ENCODE measurements around the gene MAP3K7CL.

Gene MAP3K7CL

GRCh38 chr21:29195981-29196669 is 65.7 kb downstream of the MAP3K7CL start:
- DNase-seq (ENCODE audit: low read depth, low spot score) = peak; percentile 41

DNA sequence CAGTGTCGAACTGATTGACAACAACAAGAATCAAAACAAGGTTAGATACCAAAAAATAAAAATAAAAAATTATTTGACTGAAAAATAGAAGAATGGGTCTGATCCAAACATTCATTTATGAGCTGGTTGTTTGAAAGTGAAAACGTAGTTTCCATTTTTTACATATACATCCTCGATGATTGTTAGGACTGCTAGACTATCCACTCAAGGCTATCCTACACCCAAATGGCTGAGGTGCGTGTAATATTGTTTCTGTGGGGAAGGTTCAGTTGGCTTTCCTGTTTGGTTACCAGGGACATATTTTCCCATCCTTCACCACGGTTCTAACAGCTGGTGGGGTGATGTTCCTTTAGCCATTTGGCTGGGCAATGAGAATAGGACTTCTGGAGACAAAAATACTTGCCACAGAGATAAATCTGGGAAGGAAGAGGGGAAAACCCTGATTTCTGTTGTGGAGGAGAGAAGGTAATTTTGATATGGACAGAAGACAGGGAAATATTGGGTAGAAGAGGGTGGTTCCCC is 66.3 kb downstream of the MAP3K7CL start:
- no peak for DNase-seq (ENCODE audit: low read depth, low spot score)

- no peak for DNase-seq (ENCODE audit: low read depth, low spot score)
These were observed 70.7 kb downstream of the MAP3K7CL start for GRCh38 chr21:29201186-29201585.

GRCh38 chr21:29205009-29205408 is 74.6 kb downstream of the MAP3K7CL start:
- no peak for DNase-seq (ENCODE audit: low read depth, low spot score)

- no peak for DNase-seq (ENCODE audit: low read depth, low spot score)
These were observed 75.5 kb downstream of the MAP3K7CL start for GRCh38 chr21:29205988-29206387.

DNA sequence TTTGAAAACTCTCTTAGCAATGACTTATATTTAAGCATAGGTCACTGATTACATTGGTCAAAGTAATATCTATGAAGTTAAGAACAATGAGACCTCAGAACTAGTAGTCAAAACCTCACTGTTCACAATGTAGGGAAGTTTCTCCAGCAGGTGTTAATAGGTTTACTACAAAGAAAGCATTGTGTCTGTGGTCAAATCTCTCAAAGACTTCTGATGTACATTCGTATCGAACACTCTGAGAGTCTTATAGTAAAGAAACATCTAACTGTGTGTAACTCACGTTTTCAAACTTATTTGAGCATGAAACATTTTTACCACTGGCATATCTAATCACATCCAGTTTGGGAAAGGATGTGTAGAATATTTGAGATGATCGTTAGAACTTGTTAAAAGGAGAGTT is 76.0 kb downstream of the MAP3K7CL start:
- DNase-seq (ENCODE audit: low read depth, low spot score) = no peak

DNA sequence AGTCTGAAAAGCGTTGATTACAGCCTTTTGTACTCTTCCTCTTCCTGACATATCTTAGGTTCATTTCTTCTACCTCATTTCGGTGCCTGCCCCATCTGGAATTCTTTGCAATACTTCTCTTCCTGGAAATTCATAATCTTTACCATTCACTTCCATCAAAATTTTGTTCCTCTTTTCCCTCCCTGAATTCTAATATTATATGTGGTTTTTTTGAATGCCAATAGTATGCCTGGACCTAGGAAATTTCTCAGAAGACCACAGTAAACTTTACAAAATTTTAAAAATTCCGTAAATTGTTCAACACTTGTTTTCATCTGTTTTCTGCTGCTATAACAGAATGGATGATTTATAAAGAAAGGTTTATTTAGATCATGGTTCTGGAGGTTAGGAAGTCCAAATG is 76.8 kb downstream of the MAP3K7CL start:
- no peak for DNase-seq (ENCODE audit: low read depth, low spot score)

GRCh38 chr21:29208044-29208681 is 77.7 kb downstream of the MAP3K7CL start:
- no peak for DNase-seq (ENCODE audit: low read depth, low spot score)

GRCh38 chr21:29208682-29209059 is 78.2 kb downstream of the MAP3K7CL start:
- DNase-seq (ENCODE audit: low read depth, low spot score) = no peak

GRCh38 chr21:29209696-29210095 is 79.3 kb downstream of the MAP3K7CL start:
- DNase-seq (ENCODE audit: low read depth, low spot score) = no peak

DNA sequence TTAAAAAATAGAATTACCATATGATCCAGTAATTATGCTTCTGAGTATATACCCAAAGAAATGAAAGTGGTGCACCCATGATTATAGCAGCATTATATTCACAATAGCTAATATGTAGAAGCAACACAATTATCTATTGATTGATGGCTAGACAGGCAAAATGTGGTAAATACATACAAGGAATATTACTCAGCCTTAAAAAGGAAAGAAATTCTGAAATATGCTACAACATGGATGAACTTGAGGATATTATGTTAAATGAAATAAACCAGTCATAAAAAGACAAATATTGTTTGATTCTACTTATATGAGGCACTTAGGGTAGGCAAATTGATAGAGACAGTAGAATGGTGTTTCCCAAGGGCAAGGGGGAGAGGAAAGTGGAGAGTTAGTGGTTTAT is 80.8 kb downstream of the MAP3K7CL start:
- no peak for DNase-seq (ENCODE audit: low read depth, low spot score)

DNA sequence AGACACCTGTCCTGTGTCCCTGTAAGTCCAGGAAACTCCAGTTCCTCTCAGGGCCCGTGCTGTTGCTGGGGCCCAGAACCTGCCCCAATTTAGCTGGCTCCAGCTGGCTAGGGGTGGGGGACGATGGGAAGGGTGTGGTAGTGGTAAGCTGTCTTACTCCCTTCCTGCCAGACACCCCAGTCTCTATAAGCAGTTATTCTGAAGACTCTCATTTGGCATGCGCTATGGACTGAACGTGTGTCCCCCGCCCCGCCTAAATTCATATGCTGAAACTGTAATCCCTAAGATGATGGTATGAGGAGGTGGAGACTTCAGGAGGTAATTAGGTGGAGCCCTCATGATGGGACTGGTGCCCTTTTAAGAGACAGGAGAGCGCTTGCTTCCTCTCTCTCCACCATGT is 82.0 kb downstream of the MAP3K7CL start:
- no peak for DNase-seq (ENCODE audit: low read depth, low spot score)

DNA sequence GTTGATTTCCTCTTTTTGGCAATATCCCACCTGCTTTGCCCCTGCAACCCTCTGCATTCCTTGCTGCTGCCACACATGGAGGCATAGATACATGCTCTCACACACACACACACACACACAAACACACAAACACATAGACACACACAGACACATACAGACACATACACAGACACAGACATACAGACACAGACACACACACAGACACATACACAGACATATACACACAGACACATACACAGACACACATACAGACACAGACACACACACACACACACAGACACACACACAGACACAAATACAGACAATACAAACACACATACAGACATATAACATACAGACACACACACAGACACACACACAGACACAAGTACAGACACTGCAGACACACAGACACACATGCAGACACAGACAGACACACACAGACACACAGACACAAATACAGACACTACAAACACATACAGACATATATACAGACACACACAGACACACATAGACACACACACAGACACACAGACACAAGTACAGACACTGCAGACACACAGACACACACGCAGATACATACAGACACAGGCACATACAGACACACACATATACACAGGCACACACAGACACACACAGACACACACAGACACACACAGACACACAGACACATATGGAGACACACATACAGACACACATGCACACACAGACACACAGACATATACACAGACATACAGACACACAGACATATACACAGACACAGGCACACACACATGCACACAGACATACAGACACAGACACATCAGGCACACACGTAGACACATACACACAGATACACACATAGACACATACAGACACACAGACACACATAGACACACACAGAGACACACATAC is 83.3 kb downstream of the MAP3K7CL start:
- no peak for DNase-seq (ENCODE audit: low read depth, low spot score)

- no peak for DNase-seq (ENCODE audit: low read depth, low spot score)
These were observed 85.3 kb downstream of the MAP3K7CL start for GRCh38 chr21:29215709-29216108.

- no peak for DNase-seq (ENCODE audit: low read depth, low spot score)
These were observed 87.4 kb downstream of the MAP3K7CL start for GRCh38 chr21:29217818-29218291.

DNA sequence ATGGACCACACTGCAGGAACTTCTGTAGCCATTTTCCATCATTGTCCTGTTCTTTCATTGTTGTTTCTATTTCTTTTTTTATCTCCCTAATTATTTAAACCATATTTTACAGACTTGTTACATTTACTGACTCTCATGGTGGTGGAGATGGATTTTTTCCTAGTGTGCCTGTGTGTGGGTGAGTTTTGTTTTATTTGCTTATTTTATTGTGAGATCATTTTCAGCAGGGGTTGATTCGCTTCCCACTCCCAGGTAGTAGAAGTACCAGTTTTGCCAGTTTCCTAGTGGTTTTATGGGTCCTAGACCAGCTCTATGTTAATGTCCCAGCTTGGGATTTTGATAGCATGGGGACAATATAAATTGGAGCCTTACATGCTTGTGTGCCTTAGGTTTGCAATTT is 88.3 kb downstream of the MAP3K7CL start:
- no peak for DNase-seq (ENCODE audit: low read depth, low spot score)

- no peak for DNase-seq (ENCODE audit: low read depth, low spot score)
These were observed 88.8 kb downstream of the MAP3K7CL start for GRCh38 chr21:29219165-29219770.

- no peak for DNase-seq (ENCODE audit: low read depth, low spot score)
These were observed 90.9 kb downstream of the MAP3K7CL start for GRCh38 chr21:29221253-29221744.

- no peak for DNase-seq (ENCODE audit: low read depth, low spot score)
These were observed 93.6 kb downstream of the MAP3K7CL start for GRCh38 chr21:29224006-29224405.

Measured in activated CD4-positive, CD25-positive, alpha-beta regulatory T cell treated with anti-CD3 and anti-CD28 coated beads, Interleukin-2, amount 50 U/mL, for 16 hours (primary cell).